PC-9 (cell line): ENCODE results near the gene RGS7. TPM values are rescaled to one million over a fixed set of nuclear protein-coding genes. Genes with fewer than 3 reads are reported as not detected.
"Not testable (repeated sequence)": the region's sequence is repeated elsewhere in the genome, so short reads cannot be mapped to it uniquely, and the experiment has no call there.

Experiments used
- BruUV-seq: library from RNA; stranded (reverse); fragments of 400-500 nt; replicated peaks from 2 replicates; lab custom pipeline; 2021; lab: Mats Ljungman, UMichigan
- CTCF ChIA-PET: fragments of 300-600 bp; sonication (Branson Sonifier 250); formaldehyde crosslinking; loops from one replicate; lab custom pipeline; 2022; ENCODE audit warnings: antibody characterized with exemption; lab: Charles Lee
- POLR2A ChIA-PET: fragments of 300-600 bp; sonication (Branson Sonifier 250); formaldehyde crosslinking; loops from one replicate; lab custom pipeline; 2022; ENCODE audit warnings: antibody characterized with exemption; ENCODE audit not compliant: unreplicated experiment; lab: Charles Lee
- DNase-seq, 2 experiments: peaks; one replicate each; pipeline versions ENCODE4 v3.0.0 to v3.0.0-alpha.2; 2015 to 2022; ENCODE audit warnings: mixed read lengths in 1 of 2
- H2AFZ ChIP-seq: fragments of 200-600 bp; sonication (generic); 2 replicates; pipeline ENCODE4 v1.8.1; 2017; ENCODE audit warnings: antibody characterized with exemption
- H3F3A ChIP-seq: fragments of 200-600 bp; sonication (generic); 2 replicates; pipeline ENCODE4 v1.8.1; 2017; ENCODE audit warnings: antibody characterized with exemption, mild to moderate bottlenecking, low read depth; ENCODE audit not compliant: insufficient read depth
- H3K27ac ChIP-seq: fragments of 200-600 bp; sonication (generic); 2 replicates; pipeline ENCODE4 v1.6.1; 2016; ENCODE audit warnings: mixed run types
- H3K27me3 ChIP-seq: fragments of 200-600 bp; sonication (generic); 2 replicates; pipeline ENCODE4 v1.6.1; 2016; ENCODE audit warnings: low read depth, mixed run types; ENCODE audit not compliant: insufficient read depth
- H3K36me3 ChIP-seq: fragments of 200-600 bp; sonication (generic); 2 replicates; pipeline ENCODE4 v1.6.1; 2016; ENCODE audit warnings: low read depth, mixed run types
- H3K4me1 ChIP-seq: fragments of 200-600 bp; sonication (generic); replicated peaks from 2 replicates; pipeline ENCODE4 v1.6.1; 2016; ENCODE audit warnings: mixed run types; ENCODE audit not compliant: insufficient read depth
- H3K4me2 ChIP-seq: fragments of 200-600 bp; sonication (generic); 2 replicates; pipeline ENCODE4 v1.6.1; 2017; ENCODE audit warnings: mixed run types
- H3K4me3 ChIP-seq: fragments of 200-600 bp; sonication (generic); 2 replicates; pipeline ENCODE4 v1.6.1; 2016; ENCODE audit warnings: mixed run types
- H3K79me2 ChIP-seq: fragments of 200-600 bp; sonication (generic); 2 replicates; pipeline ENCODE4 v1.6.1; 2017; ENCODE audit warnings: low read depth, mixed run types
- H3K9me2 ChIP-seq: fragments of 200-600 bp; sonication (generic); 2 replicates; pipeline ENCODE4 v1.8.1; 2017; ENCODE audit warnings: mild to moderate bottlenecking; ENCODE audit not compliant: insufficient read depth
- H3K9me3 ChIP-seq: fragments of 200-600 bp; sonication (generic); 2 replicates; pipeline ENCODE4 v1.8.1; 2016; ENCODE audit warnings: low read depth; ENCODE audit not compliant: insufficient read depth
- H4K20me1 ChIP-seq: fragments of 200-600 bp; sonication (generic); 2 replicates; pipeline ENCODE4 v1.8.1; 2017; ENCODE audit not compliant: insufficient read depth
- CTCF ChIP-seq: fragments of 200-600 bp; sonication (generic); conservative IDR thresholded peaks from 2 replicates; pipeline ENCODE4 v1.6.1; 2017; ENCODE audit warnings: mixed run types, antibody characterized with exemption, mild to moderate bottlenecking, moderate library complexity
- EZH2 ChIP-seq: fragments of 200-600 bp; sonication (generic); IDR thresholded peaks from 2 replicates; pipeline ENCODE4 v1.8.0; 2017; ENCODE audit warnings: antibody characterized with exemption, low read depth
- intact Hi-C: fragments of 100-400 bp; cut with micrococcal nuclease; formaldehyde crosslinking; loops from one replicate; pipeline ENCODE4 v1.10.0; 2022; ENCODE audit not compliant: unreplicated experiment
- total RNA-seq: library from RNA; stranded (reverse); gene quantifications from 2 replicates; pipeline ENCODE4 v1.2.3, GENCODE V29; 2021

RGS7 gene
- total RNA-seq, 1 experiment from 2014 or later, result 5.8 TPM

GRCh38 chr1:241225741-241226140, 131.3 kb downstream of the RGS7 start:
- H3K27ac ChIP-seq, result no peak overlapping the region
- H3K4me3 ChIP-seq, result no peak overlapping the region
- H3K79me2 ChIP-seq, result no peaks in the 10 kb centered on the region
- no peaks in the 10 kb centered on the region for H3K4me1 ChIP-seq
- H3F3A ChIP-seq, result no peaks in the 10 kb centered on the region
- no peak for TF ChIP-seq CTCF
- TF ChIP-seq EZH2, result no peak
- BruUV-seq, result no TSS peak
- no peaks in the 10 kb centered on the region for H3K9me3 ChIP-seq
- H3K36me3 ChIP-seq, result no peaks in the 10 kb centered on the region
- ChIA-PET POLR2A (no interaction called here), CTCF (no interaction called here)
- H2AFZ ChIP-seq, result no peak overlapping the region
- intact Hi-C loops, result no loop called here
- DNase-seq, result no peak
- no peaks in the 10 kb centered on the region for H3K9me2 ChIP-seq
- H3K4me2 ChIP-seq, result no peak overlapping the region
- H3K27me3 ChIP-seq, result peaks cover 18% of the 10 kb centered on the region; the same call in 1 of the 2 replicates
- H4K20me1 ChIP-seq, result no peaks in the 10 kb centered on the region

GRCh38 chr1:241224189-241224588, 132.8 kb downstream of the RGS7 start:
- BruUV-seq, H3K4me1 ChIP-seq, H3K27ac ChIP-seq, H3K79me2 ChIP-seq, CTCF ChIA-PET, intact Hi-C loops, H3K9me3 ChIP-seq, POLR2A ChIA-PET, H4K20me1 ChIP-seq, H3K4me2 ChIP-seq, H3K36me3 ChIP-seq, H3K4me3 ChIP-seq, H3F3A ChIP-seq, H2AFZ ChIP-seq, H3K9me2 ChIP-seq, DNase-seq, H3K27me3 ChIP-seq: not testable (repeated sequence)

GRCh38 chr1:241222813-241223212, 134.2 kb downstream of the RGS7 start:
- H3K9me2 ChIP-seq, POLR2A ChIA-PET, H3K4me2 ChIP-seq, H3K36me3 ChIP-seq, H3K79me2 ChIP-seq, CTCF ChIA-PET, BruUV-seq, H2AFZ ChIP-seq, H4K20me1 ChIP-seq, H3K4me3 ChIP-seq, intact Hi-C loops, H3F3A ChIP-seq, DNase-seq, H3K27me3 ChIP-seq, H3K9me3 ChIP-seq, H3K4me1 ChIP-seq, H3K27ac ChIP-seq: not testable (repeated sequence)

GRCh38 chr1:241221319-241221718, 135.7 kb downstream of the RGS7 start:
- Histone ChIP-seq H3K9me2 (no peaks in the 10 kb centered on the region), H4K20me1 (no peaks in the 10 kb centered on the region), H2AFZ (no peak overlapping the region), H3K4me3 (no peak overlapping the region), H3K27me3 (no peaks in the 10 kb centered on the region; the same call in 1 of the 2 replicates), H3K4me2 (no peak overlapping the region), H3K4me1 (no peaks in the 10 kb centered on the region), H3F3A (no peaks in the 10 kb centered on the region), H3K27ac (no peak overlapping the region), H3K9me3 (no peaks in the 10 kb centered on the region), H3K79me2 (no peaks in the 10 kb centered on the region), H3K36me3 (no peaks in the 10 kb centered on the region)
- CTCF ChIA-PET, result no interaction called here
- TF ChIP-seq EZH2 (no peak), CTCF (no peak)
- intact Hi-C loops, result no loop called here
- BruUV-seq, result no TSS peak
- POLR2A ChIA-PET, result no interaction called here
- no peak for DNase-seq

- H3K27ac ChIP-seq, H3K9me3 ChIP-seq, H3K27me3 ChIP-seq, DNase-seq, H3K36me3 ChIP-seq, POLR2A ChIA-PET, H3K79me2 ChIP-seq, H3K4me2 ChIP-seq, H2AFZ ChIP-seq, H3K4me3 ChIP-seq, H3K9me2 ChIP-seq, intact Hi-C loops, H3F3A ChIP-seq, H4K20me1 ChIP-seq, BruUV-seq, CTCF ChIA-PET, H3K4me1 ChIP-seq: not testable (repeated sequence)
Measured at GRCh38 chr1:241220913-241221312, 136.1 kb downstream of the RGS7 start.
